Measurements from ENCODE around the gene ZFHX2. TPM values are rescaled to one million over a fixed set of nuclear protein-coding genes. Genes with fewer than 3 reads are reported as not detected.

The ZFHX2 gene
- total and polyA plus RNA-seq, 2 of the 13 experiments (the other 11 are each of a cell fraction or from before 2014, with no cell fraction given) = 0.17 to 0.44 TPM

DNA sequence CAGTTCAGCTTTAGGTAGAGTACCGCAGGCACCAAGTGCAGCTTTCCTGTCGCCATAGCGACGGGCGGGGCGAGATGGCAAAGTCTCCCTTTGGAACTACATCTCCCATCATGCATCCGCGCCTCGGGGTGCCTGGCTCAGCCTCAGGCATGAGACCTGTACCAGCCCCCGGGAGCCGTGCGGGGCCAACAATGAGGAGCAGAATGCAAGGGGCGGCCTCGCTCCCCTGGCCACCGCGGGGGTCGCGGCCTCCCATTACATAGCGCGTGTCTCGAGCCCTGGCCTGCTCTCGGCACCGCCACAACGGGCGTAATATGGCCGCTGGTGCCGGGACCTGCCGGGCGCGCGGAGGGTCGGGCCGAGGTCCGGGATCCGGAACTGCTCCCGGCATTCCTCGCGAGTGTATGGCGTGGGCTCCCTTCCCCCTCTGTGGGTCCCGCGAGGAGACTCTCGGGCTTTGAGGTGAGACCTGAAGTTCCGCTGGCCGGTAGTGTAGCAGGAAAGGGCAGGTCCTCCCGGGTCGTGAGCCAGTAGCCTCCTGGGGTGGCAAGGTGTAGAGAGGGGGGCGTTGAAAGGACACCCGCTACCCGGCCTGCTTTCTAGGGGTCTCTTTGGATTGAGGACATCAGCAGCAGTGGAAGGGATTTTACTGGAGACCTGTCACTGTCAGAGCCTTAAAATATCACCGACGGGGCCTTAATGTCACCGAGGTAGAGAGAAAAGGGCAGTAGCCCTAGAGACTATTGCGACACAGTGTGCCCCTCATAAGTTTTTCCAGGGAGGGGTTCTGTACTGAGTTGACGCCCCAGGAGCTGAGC is 4.5 kb upstream of the ZFHX2 start, which contains the start of gene THTPA (continued):
- TF ChIP-seq, protein P1, sequence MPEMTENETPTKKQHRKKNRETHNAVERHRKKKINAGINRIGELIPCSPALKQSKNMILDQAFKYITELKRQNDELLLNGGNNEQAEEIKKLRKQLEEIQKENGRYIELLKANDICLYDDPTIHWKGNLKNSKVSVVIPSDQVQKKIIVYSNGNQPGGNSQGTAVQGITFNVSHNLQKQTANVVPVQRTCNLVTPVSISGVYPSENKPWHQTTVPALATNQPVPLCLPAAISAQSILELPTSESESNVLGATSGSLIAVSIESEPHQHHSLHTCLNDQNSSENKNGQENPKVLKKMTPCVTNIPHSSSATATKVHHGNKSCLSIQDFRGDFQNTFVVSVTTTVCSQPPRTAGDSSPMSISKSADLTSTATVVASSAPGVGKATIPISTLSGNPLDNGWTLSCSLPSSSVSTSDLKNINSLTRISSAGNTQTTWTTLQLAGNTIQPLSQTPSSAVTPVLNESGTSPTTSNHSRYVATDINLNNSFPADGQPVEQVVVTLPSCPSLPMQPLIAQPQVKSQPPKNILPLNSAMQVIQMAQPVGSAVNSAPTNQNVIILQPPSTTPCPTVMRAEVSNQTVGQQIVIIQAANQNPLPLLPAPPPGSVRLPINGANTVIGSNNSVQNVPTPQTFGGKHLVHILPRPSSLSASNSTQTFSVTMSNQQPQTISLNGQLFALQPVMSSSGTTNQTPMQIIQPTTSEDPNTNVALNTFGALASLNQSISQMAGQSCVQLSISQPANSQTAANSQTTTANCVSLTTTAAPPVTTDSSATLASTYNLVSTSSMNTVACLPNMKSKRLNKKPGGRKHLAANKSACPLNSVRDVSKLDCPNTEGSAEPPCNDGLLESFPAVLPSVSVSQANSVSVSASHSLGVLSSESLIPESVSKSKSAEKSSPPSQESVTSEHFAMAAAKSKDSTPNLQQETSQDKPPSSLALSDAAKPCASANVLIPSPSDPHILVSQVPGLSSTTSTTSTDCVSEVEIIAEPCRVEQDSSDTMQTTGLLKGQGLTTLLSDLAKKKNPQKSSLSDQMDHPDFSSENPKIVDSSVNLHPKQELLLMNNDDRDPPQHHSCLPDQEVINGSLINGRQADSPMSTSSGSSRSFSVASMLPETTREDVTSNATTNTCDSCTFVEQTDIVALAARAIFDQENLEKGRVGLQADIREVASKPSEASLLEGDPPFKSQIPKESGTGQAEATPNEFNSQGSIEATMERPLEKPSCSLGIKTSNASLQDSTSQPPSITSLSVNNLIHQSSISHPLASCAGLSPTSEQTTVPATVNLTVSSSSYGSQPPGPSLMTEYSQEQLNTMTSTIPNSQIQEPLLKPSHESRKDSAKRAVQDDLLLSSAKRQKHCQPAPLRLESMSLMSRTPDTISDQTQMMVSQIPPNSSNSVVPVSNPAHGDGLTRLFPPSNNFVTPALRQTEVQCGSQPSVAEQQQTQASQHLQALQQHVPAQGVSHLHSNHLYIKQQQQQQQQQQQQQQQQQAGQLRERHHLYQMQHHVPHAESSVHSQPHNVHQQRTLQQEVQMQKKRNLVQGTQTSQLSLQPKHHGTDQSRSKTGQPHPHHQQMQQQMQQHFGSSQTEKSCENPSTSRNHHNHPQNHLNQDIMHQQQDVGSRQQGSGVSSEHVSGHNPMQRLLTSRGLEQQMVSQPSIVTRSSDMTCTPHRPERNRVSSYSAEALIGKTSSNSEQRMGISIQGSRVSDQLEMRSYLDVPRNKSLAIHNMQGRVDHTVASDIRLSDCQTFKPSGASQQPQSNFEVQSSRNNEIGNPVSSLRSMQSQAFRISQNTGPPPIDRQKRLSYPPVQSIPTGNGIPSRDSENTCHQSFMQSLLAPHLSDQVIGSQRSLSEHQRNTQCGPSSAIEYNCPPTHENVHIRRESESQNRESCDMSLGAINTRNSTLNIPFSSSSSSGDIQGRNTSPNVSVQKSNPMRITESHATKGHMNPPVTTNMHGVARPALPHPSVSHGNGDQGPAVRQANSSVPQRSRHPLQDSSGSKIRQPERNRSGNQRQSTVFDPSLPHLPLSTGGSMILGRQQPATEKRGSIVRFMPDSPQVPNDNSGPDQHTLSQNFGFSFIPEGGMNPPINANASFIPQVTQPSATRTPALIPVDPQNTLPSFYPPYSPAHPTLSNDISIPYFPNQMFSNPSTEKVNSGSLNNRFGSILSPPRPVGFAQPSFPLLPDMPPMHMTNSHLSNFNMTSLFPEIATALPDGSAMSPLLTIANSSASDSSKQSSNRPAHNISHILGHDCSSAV (CRISPR knock-in tag; IDR thresholded peaks at IDR 0.05; ENCODE audit: borderline replicate concordance) = peak; percentile 97
- TF ChIP-seq, protein P2, sequence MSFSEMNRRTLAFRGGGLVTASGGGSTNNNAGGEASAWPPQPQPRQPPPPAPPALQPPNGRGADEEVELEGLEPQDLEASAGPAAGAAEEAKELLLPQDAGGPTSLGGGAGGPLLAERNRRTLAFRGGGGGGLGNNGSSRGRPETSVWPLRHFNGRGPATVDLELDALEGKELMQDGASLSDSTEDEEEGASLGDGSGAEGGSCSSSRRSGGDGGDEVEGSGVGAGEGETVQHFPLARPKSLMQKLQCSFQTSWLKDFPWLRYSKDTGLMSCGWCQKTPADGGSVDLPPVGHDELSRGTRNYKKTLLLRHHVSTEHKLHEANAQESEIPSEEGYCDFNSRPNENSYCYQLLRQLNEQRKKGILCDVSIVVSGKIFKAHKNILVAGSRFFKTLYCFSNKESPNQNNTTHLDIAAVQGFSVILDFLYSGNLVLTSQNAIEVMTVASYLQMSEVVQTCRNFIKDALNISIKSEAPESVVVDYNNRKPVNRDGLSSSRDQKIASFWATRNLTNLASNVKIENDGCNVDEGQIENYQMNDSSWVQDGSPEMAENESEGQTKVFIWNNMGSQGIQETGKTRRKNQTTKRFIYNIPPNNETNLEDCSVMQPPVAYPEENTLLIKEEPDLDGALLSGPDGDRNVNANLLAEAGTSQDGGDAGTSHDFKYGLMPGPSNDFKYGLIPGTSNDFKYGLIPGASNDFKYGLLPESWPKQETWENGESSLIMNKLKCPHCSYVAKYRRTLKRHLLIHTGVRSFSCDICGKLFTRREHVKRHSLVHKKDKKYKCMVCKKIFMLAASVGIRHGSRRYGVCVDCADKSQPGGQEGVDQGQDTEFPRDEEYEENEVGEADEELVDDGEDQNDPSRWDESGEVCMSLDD (CRISPR knock-in tag; IDR thresholded peaks at IDR 0.05; ENCODE audit: borderline replicate concordance) = peak; percentile 88
- TF ChIP-seq HES4 (CRISPR knock-in tag; IDR thresholded peaks at IDR 0.05; ENCODE audit: borderline replicate concordance) (peak; percentile 98; the same call in 1 of the 2 replicates), ZFP90 (CRISPR knock-in tag; IDR thresholded peaks at IDR 0.05; ENCODE audit: borderline replicate concordance) (peak; percentile 98), IRX3 (CRISPR knock-in tag; IDR thresholded peaks at IDR 0.05; ENCODE audit: borderline replicate concordance, low read depth) (peak; percentile 95; the same call in 1 of the 2 replicates), ZFP36L1 (CRISPR knock-in tag; IDR thresholded peaks at IDR 0.05) (0 out of 2 replicates have a peak, but pooled peaks have one; percentile 73), GTF2F1 (IDR thresholded peaks at IDR 0.05; ENCODE audit: low read length) (peak; percentile 70; the same call in 1 of the 2 replicates), MEIS2 (CRISPR knock-in tag; IDR thresholded peaks at IDR 0.05) (peak; percentile 97), U2AF2 (IDR thresholded peaks at IDR 0.05; ENCODE audit: low read depth, low read length) (peak; percentile 100), ZNF766 (CRISPR knock-in tag; IDR thresholded peaks at IDR 0.05; ENCODE audit: borderline replicate concordance) (peak; percentile 98; the same call in 1 of the 2 replicates), ZNF207 (IDR thresholded peaks at IDR 0.05; ENCODE audit: borderline replicate concordance) (no peak), SIX1 (CRISPR knock-in tag; IDR thresholded peaks at IDR 0.05; ENCODE audit: borderline replicate concordance) (0 out of 2 replicates have a peak, but pooled peaks have one; percentile 51), EED (CRISPR knock-in tag; IDR thresholded peaks at IDR 0.05) (peak; percentile 98), SPEN (CRISPR knock-in tag; IDR thresholded peaks at IDR 0.05; ENCODE audit: low read depth) (peak; percentile 96), KAT7 (CRISPR knock-in tag; IDR thresholded peaks at IDR 0.05; ENCODE audit: borderline replicate concordance) (peak; percentile 98), ZNF44 (CRISPR knock-in tag; IDR thresholded peaks at IDR 0.05) (peak; percentile 99; the same call in 1 of the 2 replicates), TAF1 (CRISPR knock-in tag; IDR thresholded peaks at IDR 0.05) (peak; percentile 97), REXO4 (CRISPR knock-in tag; IDR thresholded peaks at IDR 0.05; ENCODE audit: borderline replicate concordance) (no peak)

Data from HepG2 (cell line).